Testis (tissue), 3 donors: ENCODE results near the gene GNAS-AS1. TPM values are rescaled to one million over a fixed set of nuclear protein-coding genes. Genes with fewer than 3 reads are reported as not detected.

ENCODE experiments used
- DNase-seq: peaks from one replicate; pipeline ENCODE4 v3.0.0-alpha.2; 2019
- H3K27ac ChIP-seq, 2 donors: fragments of 200-600 bp; sonication (generic); one replicate each; pipeline ENCODE4 v1.5.1; 2019
- H3K27me3 ChIP-seq: fragments of 200-600 bp; sonication (generic); one replicate; pipeline ENCODE4 v1.5.1; 2019
- H3K36me3 ChIP-seq: fragments of 200-600 bp; sonication (generic); one replicate; pipeline ENCODE4 v1.5.1; 2017; ENCODE audit warnings: low read depth; ENCODE audit errors: missing control alignments
- H3K4me1 ChIP-seq: fragments of 200-600 bp; sonication (generic); one replicate; pipeline ENCODE4 v1.5.1; 2019
- H3K4me3 ChIP-seq, 2 donors: fragments of 200-600 bp; sonication (generic); one replicate each; pipeline ENCODE4 v1.5.1; 2017 to 2019
- H3K9me3 ChIP-seq: fragments of 200-600 bp; sonication (generic); one replicate; pipeline ENCODE4 v1.5.1; 2017
- CTCF ChIP-seq, 3 experiments: fragments of 450-650 bp in 2 of 3; fragments of 200-600 bp in 1 of 3; sonication (generic) in 1 of 3; IDR thresholded peaks; one replicate each; pipeline ENCODE4 v1.5.1; 2016 to 2019; ENCODE audit warnings: antibody characterized with exemption in 3 of 3, mild to moderate bottlenecking in 2 of 3, moderate library complexity in 1 of 3
- POLR2A ChIP-seq: fragments of 450-650 bp; IDR thresholded peaks from one replicate; pipeline ENCODE4 v1.6.1; 2017; ENCODE audit warnings: antibody characterized with exemption, mild to moderate bottlenecking, moderate library complexity
- WGBS, 2 donors: methylation state at CpG; one replicate each; pipeline ENCODE4 v1.1.5; 2018; 5-methylcytosine and 5-hydroxymethylcytosine counted together
- intact Hi-C: fragments of 100-400 bp; cut with DNase I; formaldehyde crosslinking; loops from one replicate; pipeline ENCODE4 v1.15.1; 2023; ENCODE audit warnings: low total_unique reads
- polyA plus RNA-seq: library from polyadenylated mRNA; stranded (reverse); fragments of 350-450 nt; fragmentation: Illumina TruSeq; extraction: RNeasy Lipid Tissue Mini Kit (QIAGEN cat#74804); gene quantifications from one replicate; pipeline ENCODE4 v1.2.3, GENCODE V29; 2014; ENCODE audit warnings: low read depth, low replicate concordance; ENCODE audit not compliant: insufficient read depth
- total RNA-seq, 2 donors: library from RNA; depleted of rRNA; stranded (reverse); fragments of >200 nt; gene quantifications; one replicate each; pipeline ENCODE4 v1.2.3, GENCODE V29; 2016

The GNAS-AS1 gene
- total and polyA plus RNA-seq, 3 donors from 2014 or later: 1.1 to 4.4 (median 3.5) TPM

- Histone ChIP-seq H3K9me3 (no peaks in the 10 kb centered on the region), H3K36me3 (no peaks in the 10 kb centered on the region), H3K27ac (no peak overlapping the region), H3K4me3 (no peak overlapping the region), H3K4me1 (no peaks in the 10 kb centered on the region), H3K27me3 (no peaks in the 10 kb centered on the region)
- no peak for DNase-seq
- WGBS, 2 donors: 87 to 94% methylated on average over 3 of the region's 3 CpGs
- TF ChIP-seq CTCF (IDR thresholded peaks at IDR 0.05) (no peak), POLR2A (no peak)
- intact Hi-C loops: no loop called here
Measured at GRCh38 chr20:58845706-58846105, 5.0 kb downstream of the GNAS-AS1 start.

- peaks cover 9% of the 10 kb centered on the region for H3K4me1 ChIP-seq
- H3K27ac ChIP-seq: no peak overlapping the region
- no peak for TF ChIP-seq POLR2A
- no peak for TF ChIP-seq CTCF (IDR thresholded peaks at IDR 0.05)
- no peaks in the 10 kb centered on the region for H3K36me3 ChIP-seq
- WGBS, 2 donors: 39 to 43% methylated on average over 6 of the region's 6 CpGs
- no peak overlapping the region for H3K4me3 ChIP-seq
- H3K9me3 ChIP-seq: no peaks in the 10 kb centered on the region
- no peak for DNase-seq
- no peaks in the 10 kb centered on the region for H3K27me3 ChIP-seq
- intact Hi-C loops: no loop called here
Measured at GRCh38 chr20:58843128-58843556, 7.6 kb downstream of the GNAS-AS1 start.

GRCh38 chr20:58842276-58842675 is 8.4 kb downstream of the GNAS-AS1 start:
- no peaks in the 10 kb centered on the region for H3K9me3 ChIP-seq
- DNase-seq: no peak
- H3K36me3 ChIP-seq: no peaks in the 10 kb centered on the region
- no peak overlapping the region for H3K4me3 ChIP-seq
- H3K27me3 ChIP-seq: no peaks in the 10 kb centered on the region
- no peak for TF ChIP-seq POLR2A
- no peak for TF ChIP-seq CTCF (IDR thresholded peaks at IDR 0.05)
- intact Hi-C loops: no loop called here
- 36 to 53% methylated on average over 20 of the region's 20 CpGs for WGBS, 2 donors
- no peak overlapping the region for H3K27ac ChIP-seq
- H3K4me1 ChIP-seq: peaks cover 9% of the 10 kb centered on the region

GRCh38 chr20:58841539-58842264 is 9.0 kb downstream of the GNAS-AS1 start:
- Histone ChIP-seq H3K36me3 (no peaks in the 10 kb centered on the region), H3K9me3 (no peaks in the 10 kb centered on the region), H3K4me3 (peak overlapping the region in 1 of 2 donors; percentile 31), H3K4me1 (peaks cover 9% of the 10 kb centered on the region), H3K27me3 (no peaks in the 10 kb centered on the region), H3K27ac (no peak overlapping the region)
- TF ChIP-seq CTCF (IDR thresholded peaks at IDR 0.05) (no peak), POLR2A (no peak)
- DNase-seq: no peak
- 46 to 47% methylated on average over 56 to 58 of the region's 58 CpGs for WGBS, 2 donors
- intact Hi-C loops: no loop called here
